C4-2B (cell line): ENCODE results near the gene FCN2.

ENCODE experiments used
- ZFX ChIP-seq: fragments of 450-650 bp; IDR thresholded peaks from 2 replicates; pipeline ENCODE4 v1.6.1; 2017
- TF ChIP-seq, protein P1 (sequence below): fragments of 450-650 bp; conservative IDR thresholded peaks from 2 replicates; pipeline ENCODE4 v1.5.1; 2017; ENCODE audit warnings: mild to moderate bottlenecking

DNA sequence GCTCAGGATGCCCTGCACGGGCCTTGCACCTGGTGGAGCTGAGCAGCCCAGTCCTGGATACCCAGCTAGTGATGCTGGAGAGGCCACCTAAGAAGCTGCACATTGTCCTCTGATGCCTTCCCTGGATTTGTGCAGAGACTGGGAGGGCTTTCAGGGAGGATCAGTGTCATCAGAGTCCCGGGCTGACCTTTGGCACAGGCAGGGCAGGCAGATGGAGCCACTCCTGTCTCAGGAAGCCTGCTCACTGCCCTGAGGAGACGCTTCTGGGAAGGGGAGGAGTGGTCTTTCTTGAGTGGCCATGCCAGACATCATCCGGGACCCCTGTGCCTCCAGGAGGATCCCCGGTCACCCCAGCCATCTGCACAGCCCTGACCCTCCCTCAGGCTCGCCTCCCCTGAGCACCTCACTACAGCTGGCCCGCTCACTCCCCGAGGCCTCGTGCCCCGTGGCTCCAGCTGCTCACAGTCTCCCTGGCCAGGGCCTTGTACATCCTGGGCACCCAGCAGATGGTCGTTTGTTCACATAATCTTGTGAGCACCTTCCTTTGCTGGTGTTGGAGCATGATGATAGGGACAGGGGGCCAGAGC lies 47.2 kb upstream of the FCN2 start:
- TF ChIP-seq, protein P1, sequence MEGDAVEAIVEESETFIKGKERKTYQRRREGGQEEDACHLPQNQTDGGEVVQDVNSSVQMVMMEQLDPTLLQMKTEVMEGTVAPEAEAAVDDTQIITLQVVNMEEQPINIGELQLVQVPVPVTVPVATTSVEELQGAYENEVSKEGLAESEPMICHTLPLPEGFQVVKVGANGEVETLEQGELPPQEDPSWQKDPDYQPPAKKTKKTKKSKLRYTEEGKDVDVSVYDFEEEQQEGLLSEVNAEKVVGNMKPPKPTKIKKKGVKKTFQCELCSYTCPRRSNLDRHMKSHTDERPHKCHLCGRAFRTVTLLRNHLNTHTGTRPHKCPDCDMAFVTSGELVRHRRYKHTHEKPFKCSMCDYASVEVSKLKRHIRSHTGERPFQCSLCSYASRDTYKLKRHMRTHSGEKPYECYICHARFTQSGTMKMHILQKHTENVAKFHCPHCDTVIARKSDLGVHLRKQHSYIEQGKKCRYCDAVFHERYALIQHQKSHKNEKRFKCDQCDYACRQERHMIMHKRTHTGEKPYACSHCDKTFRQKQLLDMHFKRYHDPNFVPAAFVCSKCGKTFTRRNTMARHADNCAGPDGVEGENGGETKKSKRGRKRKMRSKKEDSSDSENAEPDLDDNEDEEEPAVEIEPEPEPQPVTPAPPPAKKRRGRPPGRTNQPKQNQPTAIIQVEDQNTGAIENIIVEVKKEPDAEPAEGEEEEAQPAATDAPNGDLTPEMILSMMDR = no peak
- TF ChIP-seq ZFX = no peak
